8988T (cell line): Measurements from ENCODE around the gene STXBP1.

Experiments
- DNase-seq: peaks from one replicate; pipeline ENCODE4 v3.0.0; 2011

STXBP1 gene

DNA sequence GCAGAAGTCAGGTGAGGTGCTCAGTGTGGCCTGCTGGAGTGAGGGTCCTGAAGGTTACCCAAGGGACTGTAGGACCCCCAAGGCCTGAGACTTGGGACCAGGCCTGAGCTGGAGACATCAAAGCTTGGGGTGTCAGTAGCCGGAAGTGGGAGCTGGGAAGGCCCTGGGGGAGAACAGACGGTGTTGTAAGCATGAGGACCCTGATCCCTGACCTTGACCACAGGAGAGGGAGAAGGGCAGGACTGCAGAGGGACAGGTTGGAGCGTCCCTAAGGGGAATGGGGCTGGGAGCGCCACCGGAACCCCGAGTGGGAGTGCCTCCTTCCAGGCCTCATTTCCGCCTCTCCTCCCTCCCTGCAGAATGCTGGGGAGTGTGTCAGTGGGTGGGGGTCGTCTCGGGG, 104.3 kb downstream of the STXBP1 start:
- no peak for DNase-seq

DNA sequence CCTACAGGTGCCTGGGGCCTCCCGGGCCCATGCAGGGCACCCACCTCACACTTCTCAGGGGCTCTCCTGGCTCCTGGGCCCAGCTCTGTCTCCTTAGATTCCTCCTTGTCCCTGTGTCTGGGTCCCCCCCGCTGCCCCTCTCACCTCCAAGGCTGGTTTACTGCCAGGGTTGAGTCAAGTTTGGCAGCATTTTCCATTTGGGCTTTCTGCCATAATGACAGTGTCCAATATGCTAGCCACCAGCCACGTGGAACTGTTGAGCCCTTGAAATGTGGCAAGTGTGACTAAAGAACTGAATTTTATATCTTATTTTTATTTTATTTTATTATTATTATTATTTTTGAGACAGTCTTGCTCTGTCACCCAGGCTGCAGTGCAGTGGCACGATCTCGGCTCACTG, 105.7 kb downstream of the STXBP1 start:
- no peak for DNase-seq

DNA sequence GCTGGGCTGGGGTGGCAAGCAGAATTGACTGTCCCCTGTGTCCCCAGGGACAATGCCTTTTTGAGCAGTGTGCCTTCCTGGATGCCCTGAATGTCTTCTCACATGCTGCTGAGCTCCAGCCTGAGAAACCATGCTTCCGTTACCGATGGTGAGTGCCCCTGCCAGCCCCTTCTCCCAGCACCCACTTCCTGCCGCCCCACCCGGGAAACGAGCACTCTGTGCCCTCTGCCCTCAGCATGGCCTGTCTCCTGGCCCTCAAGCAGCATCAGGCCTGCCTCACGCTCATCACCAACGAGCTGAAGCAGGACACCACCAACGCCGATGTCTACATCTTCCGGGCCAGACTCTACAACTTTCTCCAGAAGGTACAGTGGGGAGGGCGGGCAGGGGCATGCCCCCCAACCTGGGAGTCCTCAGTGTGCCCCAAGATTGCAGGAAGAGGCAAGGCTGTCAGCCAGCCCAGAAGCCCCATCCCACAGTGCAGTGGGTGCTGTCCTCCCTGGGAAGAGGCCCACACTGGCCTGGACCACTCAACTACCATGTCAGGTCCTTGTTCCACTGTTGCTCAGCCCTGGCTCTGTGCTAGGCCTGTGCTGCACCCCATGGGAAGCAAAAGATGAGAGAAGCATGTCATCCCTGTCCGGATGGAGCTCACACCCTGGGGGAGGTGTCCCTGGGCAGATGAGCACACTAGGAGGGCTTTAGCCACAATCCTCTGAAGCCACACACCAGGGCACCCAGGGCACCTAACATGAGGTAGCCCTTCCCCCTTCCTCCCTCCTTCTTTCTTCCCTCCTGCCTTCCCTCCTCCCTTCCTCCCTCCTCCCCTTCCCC, 108.2 kb downstream of the STXBP1 start:
- DNase-seq: no peak

DNA sequence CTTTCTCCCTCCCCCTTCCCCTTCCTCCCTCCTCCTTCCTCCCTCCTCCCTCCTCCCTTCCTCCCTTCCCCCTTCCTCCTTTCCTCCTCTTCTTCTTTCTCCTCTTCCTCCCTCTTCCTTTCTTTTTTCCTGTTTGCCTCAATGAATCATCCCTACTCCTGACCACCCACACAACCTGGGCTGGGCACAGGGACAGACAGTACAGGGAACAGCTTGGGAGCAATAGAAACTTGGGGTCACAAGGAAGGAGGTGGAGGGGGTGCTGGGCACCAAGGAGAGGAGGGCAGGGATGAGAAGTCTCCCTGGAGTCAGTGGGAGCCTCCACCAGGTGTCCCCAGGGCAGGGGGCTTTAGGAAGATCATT, 108.8 kb downstream of the STXBP1 start:
- no peak for DNase-seq

DNA sequence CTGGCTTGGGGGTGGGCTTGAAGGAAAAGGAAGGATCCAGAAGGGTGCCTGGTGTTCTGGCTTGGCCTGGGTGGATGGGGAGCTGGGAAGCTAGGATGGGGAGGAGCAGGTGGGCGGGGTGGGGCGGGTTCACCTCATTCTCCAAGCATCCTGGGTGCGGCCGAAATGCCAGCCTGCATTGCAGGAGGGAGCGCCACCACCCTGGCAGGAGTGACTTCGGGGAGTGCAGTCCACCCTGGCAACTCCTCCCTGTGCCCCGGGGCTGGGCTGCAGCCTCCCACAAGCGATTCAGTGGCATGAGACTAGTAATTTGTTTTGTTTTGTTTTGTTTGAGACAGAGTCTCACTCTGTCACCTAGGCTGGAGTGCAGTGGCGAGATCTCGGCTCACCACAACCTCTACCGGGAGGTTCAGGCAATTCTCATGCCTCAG, 109.3 kb downstream of the STXBP1 start:
- DNase-seq: peak; percentile 81

DNA sequence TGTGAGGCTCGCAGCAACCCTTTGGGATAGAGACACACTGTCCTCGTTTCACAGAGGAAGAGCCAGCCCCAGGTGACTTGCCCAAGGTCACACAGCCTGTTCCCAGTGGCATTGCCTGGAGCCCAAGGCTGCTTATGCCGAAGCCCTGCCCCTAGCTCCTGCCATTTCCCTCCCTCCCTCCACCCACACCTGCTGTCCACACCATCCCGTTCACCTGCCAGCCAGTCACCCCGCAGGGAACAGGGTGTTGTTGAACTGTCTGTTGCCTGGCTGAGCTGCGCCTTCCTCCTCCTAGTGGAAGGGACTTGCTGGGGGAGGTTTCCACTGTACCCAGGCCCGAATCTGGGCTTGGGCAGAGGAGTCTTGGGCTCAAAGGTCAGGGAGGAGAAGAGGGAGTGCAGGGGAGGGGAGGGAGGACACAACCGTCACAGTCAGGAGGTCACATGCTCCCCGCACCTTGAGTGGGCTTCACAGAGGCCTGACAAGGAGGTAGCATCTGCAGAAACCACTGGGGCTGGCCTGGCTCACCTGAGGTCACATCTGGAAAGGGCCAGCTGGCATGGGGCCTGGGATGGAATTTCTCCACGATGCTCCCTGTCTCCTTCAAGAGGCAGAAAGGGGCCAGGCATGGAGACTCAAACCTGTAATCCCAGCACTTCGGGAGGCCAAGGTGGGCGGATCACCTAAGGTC, 110.1 kb downstream of the STXBP1 start:
- no peak for DNase-seq

DNA sequence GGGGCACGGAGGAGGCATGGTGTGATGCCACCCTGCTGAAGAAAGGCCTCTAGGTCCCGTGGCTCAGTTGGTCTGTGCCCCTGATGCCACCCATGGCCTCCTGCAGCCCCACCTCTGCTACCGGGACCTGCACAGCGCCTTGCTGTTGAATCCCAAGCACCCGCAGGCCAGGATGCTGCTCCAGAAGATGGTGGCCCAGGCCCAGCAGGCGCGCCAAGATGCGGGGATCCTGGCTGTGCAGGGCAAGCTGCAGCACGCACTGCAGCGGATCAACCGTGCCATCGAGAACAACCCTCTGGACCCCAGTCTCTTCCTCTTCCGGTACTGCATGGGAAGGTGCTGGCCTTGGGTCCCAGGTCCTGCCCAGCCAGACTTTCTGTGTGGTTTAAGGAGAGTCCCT, 110.9 kb downstream of the STXBP1 start:
- DNase-seq: no peak

DNA sequence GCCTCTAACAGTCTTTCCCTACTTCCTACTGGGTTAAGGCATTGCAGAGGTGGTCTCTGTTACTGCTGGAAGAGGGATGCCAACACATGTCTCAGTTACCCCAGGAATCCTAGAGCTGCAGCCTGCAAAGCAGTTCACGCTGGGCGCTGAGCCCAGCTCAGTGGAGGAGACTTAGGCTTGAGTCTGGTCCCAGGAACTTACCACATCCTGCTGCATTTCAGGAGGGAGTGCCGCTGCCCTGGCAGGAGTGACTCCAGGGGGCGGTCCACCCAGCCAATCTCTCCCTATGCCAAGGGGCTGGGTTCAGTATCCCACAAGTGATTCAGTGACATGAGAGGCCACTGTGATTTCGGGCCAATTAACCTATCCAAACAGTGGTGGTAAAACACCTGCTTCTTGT, 111.4 kb downstream of the STXBP1 start:
- peak; percentile 60 for DNase-seq

DNA sequence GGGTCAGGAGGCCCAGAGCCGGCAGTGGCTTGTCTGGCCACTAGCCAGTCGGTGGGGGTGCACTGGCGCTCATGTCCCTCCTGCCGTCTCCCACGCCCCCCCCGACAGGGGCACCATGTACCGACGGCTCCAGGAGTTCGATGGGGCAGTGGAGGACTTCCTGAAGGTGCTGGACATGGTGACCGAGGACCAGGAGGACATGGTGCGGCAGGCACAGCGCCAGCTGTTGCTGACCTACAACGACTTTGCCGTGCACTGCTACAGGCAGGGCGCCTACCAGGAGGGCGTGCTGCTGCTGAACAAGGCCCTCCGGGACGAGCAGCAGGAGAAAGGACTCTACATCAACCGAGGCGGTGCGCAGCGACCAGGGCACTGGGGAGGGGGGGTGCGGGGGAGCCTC, 111.9 kb downstream of the STXBP1 start:
- DNase-seq: no peak

DNA sequence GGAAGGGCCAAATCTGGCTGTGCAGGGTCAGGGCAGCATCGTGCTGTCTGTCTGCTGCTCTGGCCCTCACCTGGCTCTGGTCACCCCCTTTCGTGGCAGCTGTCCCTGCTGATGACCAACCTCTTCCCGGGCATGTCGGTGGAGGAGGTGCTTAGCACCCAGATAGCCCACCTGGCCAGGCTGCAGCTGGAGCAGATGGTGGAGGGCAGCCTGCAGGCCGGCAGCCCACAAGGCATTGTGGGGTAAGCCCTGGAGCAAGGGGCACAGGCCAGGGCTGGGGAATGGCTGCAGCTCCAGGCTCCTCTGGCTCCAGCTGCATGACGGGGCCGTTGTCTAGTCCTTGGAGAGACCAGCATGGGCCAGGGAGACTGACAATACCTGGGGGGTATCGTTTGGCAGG, 114.8 kb downstream of the STXBP1 start:
- DNase-seq: no peak

DNA sequence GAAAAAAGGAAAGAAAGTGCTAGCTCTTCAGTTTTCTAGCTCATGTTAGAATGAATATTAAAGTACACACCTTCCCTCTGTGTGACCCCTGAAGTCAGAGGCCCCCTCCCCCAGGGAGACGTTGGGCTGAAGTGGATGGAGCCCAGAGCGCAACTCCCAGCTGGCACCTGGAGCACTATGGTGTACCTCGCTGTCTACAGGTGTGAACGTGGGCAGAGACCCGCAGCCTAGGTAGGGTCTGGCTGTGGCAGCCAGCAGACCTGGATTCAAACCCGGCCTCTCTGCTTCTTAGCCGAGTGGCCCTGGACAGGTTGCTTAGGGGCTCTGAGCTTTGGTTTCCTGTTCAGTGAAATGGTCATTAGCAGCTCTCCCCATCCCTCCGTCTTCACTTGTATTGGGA, 116.7 kb downstream of the STXBP1 start:
- DNase-seq: no peak

DNA sequence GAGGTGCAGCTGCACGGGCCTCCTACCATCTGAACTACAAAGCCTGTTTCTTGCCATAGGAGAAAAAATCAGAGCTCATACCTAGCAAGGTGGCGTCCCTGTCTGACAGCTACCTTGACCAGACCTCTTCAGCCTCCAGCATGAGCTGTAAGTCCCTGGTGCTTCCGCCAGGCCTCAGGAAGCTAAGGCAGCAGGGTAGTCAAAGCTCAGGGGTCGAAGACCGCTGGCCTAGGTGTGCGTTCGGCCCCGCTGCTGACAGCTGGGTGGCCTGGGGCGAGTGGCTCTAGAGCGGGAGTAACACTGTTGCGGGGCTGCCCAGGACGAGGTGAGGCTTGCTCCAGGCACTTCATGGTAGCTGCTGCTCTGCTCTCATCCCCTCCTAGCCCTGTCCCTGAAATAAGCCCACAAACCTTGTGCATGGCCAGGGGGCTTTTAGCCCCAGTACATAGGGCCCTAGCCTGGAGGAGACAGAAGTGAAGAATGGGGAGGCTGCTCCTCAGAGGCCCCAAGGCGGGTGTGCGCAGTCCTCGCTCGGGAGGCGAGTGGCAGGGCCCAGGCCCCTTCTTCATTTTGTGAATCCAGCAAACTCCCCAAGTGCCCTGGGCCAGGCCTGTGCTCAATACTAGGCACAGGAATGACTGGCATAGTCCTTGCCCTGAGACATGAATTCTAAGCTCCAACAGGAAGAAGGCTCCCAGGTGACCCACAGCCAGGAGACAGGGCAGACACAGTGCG, 117.6 kb downstream of the STXBP1 start:
- DNase-seq: no peak

DNA sequence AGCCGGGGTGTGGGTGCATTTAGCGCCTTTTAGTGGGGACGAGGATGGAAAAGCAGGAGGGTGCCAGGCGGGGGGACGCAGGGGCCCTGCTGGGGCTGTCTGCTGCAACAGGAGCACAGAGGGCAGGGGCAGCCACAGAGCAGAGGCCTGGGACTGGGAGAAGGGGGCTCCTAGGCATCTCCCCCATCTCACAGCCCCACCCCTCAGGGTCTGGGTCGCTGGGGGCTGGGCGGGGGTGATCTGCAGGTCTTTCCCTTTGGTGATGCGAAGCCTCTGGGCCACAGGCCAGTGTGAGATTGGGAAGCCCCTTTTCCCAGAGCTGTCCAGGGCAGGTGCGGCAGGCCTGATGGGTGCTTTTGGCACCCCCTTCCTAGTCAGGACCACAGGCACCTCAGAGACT, 118.2 kb downstream of the STXBP1 start:
- no peak for DNase-seq

DNA sequence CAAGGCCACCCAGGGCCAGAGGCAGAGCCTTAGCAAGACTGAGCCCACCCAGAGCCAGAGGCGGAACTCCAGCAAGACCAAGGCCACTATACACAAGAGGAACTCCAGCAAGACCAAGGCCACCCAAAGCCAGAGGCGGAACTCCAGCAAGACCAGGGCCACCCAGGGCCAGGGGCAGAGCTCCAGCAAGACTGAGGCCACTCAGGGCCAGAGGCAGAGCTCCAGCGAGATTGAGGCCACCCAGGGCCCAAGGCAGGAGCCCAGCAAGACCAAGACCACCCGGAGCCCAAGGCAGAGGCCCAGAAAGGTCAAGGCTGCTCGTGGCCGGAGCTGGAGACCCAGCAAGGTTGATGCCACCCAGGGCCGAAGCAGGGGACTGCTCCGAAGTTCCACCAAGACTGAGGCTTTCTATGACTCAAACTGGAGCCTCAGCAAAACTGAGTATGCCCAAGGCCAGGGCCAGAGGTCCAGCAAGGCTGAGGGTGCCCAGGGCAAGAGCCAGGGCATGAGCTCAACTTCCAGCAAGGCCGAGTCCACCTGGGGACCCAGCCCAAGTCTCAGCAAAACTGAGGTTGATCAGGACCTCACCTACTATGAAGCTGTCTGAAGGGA, 118.8 kb downstream of the STXBP1 start:
- no peak for DNase-seq

DNA sequence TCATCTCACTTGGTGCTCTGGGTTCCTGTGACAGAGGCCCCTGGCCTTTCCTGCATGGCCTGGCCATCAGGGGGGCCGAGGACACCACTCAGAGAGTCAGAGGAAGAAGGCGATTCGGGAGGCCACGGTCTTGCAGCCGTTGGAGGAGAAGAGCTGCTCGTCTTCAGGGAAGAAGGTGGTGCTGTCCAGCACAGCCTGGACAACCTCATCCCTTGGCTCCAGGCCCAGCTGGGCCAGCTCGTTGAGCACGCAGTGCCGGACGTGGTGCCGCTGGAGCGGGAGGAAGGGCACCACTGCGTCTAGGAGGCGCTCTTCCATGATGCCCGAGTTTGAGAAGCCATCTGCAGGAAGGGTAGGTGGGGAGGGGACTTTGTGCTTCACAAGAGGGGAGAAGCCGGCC, 119.9 kb downstream of the STXBP1 start:
- no peak for DNase-seq

DNA sequence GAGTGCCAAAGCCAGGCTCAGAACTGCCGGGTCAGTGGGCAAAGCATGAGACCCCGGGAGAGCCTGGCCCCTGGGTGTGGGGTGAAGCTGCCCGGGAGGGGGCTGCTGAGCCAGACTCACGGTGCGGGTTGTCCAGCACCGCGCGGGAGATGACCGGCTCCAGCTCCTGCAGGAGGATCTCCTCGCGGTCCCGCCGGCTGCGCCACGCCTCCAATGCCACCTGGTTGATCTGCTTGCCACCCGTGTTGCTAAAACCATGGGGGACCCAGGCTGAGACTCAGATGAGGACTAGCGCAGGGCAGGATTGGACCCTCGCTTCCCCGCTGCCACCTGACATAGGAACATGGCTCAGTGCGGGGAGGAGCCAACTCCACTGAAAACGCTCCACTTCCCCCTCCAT, 120.4 kb downstream of the STXBP1 start:
- DNase-seq: no peak

DNA sequence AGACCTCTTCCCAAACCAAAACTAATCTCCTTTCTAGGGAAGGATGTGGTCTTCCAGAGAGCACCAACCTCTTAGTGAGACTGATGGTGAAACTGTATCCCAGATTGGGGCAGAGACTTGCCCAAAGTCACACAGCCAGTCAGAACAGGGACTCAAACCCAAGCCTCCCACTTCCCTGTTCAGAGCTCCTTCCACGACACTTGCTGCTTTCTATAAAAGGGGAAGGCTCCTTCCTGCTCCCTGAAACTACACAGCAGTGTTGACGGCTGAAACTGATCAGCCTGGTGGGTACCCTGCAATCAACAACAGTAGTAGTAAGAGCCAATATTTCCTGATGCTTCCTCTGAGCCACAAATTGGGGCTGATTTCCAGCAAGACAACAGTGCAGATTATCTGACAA, 121.5 kb downstream of the STXBP1 start:
- DNase-seq: no peak

DNA sequence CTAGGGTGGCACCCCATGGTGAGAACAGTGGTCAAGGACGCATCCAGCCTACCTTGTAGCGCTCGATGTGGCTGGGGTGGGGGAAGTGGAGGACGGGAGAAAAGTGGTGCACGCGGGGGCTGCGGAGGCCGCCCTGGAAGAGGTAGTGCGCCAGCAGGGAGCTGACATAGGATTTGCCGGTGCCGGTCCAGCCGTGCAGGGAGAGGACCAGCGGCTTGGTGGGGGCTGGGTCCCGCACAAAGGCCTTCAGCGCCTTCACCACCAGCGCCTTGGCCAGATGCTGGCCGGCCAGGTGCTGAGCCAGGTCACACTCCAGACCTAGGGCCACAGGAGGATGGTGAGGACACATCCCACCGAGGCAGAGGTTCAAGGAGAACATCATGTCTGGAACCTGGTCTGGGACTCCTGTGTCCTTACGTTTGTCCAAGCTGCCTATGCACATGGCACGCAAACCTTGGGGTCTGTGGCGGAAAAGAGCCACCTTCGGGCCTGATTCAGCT, 122.2 kb downstream of the STXBP1 start:
- DNase-seq: no peak

DNA sequence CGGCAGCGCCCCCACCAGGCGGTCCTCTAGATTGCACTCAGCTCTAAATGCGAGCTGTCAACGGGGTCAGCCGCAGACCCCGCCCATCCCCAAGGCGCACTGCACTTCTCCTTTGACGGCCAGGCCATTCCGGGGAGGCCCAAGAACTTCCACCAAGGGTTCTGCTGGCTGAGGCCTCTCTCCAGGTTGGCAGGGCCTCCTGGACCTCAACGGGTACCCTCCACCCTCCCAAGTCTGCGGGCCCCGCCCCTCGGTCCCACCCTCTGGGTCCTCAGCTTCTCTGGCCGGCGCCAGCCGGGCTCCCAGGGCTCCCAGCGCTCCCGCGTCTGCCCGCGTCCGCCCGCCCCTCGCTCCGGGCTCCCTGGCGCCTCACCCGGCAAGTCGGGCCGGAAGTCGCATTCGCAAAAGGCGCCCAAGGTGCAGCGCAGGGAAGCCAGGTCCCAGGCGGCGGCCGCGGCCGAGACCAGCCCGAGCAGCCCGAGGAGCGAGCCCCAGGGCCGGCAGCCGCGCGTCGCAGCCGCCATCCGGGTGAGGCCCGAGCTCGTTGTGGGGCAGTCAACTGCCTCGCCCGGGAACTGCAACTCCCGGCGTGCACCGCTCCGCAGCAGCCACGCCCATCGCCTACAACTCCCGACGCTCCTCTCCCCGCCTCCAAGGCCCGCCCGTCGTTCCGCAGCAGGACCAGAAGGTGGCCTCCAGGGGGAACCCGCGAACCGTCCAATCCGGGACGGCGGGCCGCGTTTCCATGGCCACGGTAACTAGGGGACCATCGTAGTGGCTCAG, 122.9 kb downstream of the STXBP1 start, which contains the start of gene TOR2A:
TSS of gene TOR2A (minus strand) at position 548 of the 783 bp plus-strand sequence. CDS start at position 524, 24 bp downstream.
- peak; percentile 93 for DNase-seq

DNA sequence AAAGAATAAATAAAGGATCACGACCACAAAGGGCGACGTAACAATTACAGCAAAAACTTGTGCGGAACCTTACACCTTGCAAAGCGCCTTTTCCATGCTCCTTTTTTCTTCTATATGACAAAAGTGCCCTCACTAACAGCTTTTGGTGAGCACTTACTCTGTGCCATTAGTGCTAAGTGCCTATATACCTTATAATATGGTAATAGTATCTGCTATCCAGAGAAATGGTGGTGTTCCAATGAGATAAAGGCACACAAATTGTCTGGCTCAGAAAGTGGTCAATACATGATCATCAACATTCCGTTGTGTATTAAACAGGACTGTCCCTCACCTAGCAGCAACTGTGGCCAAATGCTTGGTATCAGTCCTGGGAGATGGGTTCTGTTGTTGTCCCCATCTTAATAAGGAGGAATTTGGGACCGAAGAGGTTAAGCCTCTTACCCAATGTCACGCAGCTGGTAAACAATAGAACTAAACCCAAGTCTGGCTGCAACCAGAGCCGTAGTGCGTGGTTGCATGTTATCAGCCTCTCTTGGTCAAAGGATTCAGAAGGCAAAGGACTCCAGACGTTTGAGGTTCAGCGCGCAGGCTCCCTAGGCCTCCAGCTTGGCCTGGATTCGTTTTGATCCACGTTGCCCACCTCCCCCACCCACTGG, 123.6 kb downstream of the STXBP1 start:
- DNase-seq: no peak

DNA sequence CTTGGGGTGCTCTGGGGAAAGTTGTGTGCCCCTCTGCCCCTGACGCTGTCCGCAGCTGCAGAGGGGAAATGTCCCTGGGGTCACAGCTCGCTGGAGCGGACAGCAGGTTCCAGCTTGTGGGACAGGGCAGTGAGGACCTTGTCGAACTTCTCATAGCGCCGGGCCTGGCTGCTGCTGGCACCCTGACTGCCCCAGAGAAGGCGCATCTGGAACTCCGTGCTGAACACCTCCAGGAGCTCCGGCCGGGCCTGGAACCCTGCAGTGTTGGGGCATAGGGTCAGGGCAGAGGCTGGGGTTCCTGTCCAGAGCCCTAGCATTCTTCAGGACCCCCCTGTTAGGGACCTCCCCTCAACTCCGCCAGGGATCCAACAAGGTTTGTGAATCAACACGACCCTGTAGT, 126.6 kb downstream of the STXBP1 start:
- DNase-seq: no peak
